GM18951 (cell line): ENCODE results near the gene KLHDC2.
"Not testable (repeated sequence)": the region's sequence is repeated elsewhere in the genome, so short reads cannot be mapped to it uniquely, and the experiment has no call there.

Experiments used
- POLR2A ChIP-seq: IDR thresholded peaks from 4 replicates; pipeline ENCODE4 v1.6.1; 2011; ENCODE audit warnings: mild to moderate bottlenecking; ENCODE audit not compliant: insufficient read length, insufficient read depth; ENCODE audit errors: extremely low read depth
- in situ Hi-C: fragments of 300-500 bp; cut with MboI; formaldehyde crosslinking; loops from one replicate; pipeline ENCODE4 v1.12.0; 2022; ENCODE audit warnings: low sequenced_read_pairs, mixed read lengths, inconsistent platforms; ENCODE audit not compliant: unreplicated experiment

KLHDC2 gene, protein sequence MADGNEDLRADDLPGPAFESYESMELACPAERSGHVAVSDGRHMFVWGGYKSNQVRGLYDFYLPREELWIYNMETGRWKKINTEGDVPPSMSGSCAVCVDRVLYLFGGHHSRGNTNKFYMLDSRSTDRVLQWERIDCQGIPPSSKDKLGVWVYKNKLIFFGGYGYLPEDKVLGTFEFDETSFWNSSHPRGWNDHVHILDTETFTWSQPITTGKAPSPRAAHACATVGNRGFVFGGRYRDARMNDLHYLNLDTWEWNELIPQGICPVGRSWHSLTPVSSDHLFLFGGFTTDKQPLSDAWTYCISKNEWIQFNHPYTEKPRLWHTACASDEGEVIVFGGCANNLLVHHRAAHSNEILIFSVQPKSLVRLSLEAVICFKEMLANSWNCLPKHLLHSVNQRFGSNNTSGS

DNA sequence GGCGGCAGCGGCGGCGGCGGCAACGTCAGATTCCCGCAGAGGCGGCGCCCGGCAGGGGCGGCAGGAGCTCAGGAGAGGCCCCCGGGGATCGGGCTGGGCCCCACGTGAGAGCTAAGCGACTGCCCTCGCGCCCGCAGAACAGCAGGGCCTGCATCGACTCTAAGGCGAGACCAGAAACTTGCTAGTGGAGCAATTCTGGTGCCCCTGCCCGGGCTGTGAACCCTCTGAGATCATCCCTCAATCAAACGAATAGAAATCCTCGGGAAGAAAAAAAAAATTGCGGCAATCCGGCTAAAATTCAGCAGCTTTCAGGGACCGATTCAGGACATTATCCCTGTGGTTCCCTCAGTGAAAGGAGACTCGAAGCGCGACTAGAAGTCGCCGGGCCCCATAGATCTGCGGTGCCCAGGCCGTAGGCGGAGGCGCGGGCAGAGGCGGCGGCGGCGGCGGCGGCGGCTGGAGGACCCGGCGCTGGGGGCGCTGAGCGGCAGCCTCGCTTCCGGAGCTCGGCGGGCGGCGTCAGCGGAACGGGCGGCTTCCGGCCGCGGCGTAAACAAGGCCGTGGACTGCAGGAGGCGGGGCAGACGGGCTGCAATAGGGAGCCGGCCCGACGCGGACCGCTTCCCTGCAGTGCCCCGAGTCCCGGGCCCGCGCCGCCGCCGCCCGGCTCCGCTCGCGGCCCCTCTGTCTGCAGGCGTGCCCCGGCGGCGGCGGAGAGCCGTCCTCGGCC is at the start of gene KLHDC2:
KLHDC2 (plus strand) TSS at position 583 of the 730 bp plus-strand sequence. CDS start 316 bp downstream, outside the sequence.
- peak; percentile 75 for TF ChIP-seq POLR2A
- in situ Hi-C loops = no loop called here

DNA sequence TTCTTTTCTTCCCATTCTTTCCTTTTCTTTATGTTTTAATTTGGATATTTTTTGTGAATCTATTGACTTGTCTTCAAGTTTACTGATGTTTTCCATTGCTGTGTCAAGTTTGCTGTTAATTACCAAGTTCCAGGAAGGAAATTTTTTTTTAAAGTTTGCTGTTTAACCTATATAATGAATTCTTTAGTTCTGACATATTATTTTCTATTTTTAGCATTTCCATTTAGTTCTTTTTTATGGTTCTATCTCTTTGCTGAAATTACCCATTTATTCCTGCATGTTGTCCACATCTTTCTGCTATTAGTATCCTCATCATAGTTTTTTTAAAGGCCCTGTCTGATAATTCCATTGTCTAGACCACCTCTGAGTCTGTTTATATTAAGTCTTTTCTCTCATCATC is 47.2 kb upstream of the KLHDC2 start:
- in situ Hi-C loops = no loop called here
- no peak for TF ChIP-seq POLR2A

DNA sequence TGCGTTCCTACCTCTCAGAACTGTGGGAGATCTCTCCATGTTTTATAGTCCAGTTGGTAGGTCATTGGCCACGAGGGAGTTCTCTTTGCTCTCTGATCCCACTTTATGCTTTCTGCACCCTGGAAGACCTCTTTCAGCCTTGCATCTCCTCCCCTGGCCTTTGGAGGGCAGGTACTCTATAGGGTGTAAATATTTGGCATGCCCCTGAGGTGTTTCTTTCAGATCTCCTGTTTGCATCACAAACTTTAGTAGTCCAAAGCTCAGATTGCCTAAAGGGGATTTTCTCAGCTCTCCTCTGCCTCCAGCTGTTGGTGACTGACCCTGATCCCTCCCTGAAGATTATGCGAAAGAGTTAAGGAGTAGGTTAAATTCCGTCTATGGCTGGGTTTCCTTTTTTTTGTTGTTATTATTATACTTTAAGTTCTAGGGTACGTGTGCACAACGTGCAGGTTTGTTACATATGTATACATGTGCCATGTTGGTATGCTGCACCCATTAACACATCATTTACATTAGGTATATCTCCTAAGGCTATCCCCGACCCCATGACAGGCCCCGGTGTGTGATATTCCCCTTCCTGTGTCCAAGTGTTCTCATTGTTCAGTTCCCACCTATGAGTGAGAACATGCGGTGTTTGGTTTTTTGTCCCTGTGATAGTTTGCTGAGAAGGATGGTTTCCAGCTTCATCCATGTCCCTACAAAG is 46.1 kb upstream of the KLHDC2 start:
- in situ Hi-C loops = not testable (repeated sequence)

DNA sequence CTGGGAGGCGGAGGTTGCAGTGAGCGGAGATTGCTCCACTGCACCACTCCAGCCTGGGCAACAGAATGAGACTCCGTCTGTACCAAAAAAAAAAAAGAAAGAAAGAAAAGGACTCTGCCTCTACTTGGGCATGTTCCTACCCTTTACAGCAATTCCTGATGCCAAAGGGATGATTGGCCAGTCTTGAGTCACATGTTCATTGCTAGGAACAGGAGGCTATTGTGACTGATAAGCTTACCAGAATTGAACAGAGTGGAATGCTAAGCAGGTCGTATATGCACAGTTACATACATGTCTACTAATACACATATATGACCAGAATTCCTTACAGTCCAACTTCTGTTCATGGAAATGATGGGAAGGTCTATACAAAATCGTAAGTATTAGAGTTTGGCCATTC is 40.8 kb upstream of the KLHDC2 start:
- no peak for TF ChIP-seq POLR2A
- in situ Hi-C loops = no loop called here

DNA sequence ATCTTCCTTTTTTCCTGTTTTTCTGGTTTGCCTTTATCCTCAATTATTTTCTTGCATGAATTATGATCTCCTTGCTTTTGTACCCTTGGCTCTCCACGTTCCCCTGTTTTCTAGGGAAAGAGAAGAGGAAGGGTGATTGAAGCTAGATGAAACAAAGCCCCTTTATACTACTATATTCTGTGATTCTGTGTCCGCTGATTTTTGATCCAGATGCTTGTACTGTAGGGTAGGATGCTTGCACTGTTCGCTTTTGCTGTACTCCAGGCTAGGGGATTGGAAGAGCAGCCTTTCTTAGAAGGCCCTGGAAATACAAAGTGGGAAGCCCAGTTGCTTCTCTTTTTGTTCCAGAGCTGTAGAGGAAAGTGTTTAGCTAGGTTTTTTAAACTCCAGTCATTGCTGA is 35.1 kb upstream of the KLHDC2 start:
- no peak for TF ChIP-seq POLR2A
- in situ Hi-C loops = no loop called here

DNA sequence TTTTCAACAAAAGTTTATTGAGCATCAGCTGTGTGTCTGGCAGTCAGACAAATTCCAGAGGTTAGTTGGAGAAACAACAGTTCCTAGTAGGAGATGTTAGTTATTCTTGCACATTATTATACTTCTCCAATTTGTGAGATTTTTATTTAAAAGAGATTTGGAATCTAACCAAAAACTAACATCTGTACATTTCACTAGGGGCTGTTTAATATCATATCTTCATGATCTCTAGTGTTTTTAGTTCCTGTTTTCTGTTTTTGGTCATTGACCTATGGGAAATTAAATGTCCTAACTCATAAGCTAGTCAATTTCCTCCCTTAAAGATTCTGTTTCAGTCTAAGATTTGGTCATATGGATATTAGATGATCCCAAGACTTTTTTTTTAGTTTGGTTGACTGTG is 34.1 kb upstream of the KLHDC2 start:
- in situ Hi-C loops = no loop called here
- no peak for TF ChIP-seq POLR2A

DNA sequence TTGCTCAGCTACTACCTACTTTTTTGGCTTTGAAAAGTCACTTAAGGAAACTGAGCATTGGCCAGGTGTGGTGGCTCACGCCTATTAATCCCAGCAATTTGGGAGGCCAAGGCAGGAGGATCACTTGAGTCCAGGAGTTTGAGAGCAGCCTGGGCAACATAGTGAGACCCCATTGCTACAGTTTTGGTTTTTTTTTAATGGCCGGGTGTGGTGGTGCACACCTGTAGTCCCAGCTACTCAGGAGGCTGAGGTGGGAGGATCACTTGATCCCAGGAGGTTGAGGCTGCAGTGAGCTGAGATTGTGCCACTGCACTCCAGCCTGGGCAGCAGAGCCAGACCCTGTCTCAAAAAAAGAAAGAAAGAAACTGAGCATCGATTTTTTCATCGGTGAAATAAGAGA is 32.3 kb upstream of the KLHDC2 start:
- in situ Hi-C loops = not testable (repeated sequence)

DNA sequence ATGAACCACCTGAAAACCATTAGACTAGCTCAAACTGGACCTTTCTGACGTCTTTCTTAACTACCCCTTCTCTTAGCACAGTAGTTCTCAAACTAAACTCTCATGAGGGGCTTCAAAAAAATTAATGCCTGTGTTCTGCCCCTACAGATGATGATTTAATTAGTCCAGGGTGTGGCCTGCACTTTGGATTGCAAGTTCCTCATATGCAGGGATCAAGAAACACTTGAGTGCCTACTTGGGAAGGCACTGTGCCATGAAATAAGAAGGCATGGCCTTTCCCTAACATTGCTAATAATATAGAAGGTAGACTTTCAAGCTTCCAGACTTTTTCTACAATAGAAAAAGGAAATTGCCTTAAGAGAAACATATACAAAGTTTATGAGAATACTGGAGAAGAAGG is 22.8 kb upstream of the KLHDC2 start:
- no peak for TF ChIP-seq POLR2A

DNA sequence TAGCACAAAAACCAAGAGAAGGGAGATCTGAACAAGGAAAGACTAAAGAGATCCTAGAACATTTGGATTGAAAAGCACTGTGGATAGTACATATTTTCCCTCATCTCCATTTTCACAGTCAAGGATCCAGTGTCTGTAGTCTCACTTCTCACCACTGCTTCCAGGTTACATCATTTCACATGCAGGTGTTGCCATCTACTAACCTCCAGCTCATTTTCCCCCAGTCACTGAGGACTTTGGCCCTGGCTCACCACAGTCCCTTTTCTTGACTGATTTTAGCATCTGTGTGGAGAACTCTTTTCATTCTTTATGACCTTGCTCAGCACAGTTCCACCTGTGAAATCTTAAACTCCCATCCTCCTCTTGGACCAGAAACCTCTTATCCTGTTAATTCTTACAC is 21.5 kb upstream of the KLHDC2 start:
- in situ Hi-C loops = not testable (repeated sequence)

More for the DNA sequence above, 22.8 kb upstream of the KLHDC2 start:
- in situ Hi-C loops = no loop called here

DNA sequence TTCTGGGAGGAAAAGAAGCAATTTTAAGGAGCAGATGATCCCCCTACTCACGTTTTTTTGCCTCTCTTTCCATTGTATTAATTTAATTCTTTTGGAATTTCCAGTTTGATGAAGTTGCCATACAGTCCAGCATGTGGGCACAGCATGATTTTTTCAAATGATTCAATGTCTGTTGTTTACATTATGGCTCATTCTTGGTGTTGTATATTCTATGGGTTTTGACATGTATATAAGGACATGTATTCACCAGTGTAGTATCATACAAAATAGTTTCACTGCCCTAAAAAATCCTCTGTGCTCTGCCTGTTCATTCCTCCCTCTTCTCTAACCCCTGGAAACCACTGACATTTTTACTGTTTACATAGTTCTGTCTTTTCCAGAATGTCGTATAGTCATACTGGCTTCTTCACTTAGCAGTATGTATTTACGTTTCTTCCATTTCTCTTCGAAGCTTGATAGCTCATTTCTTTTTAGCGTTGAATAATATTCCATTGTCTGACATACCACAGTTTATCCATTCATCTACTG is 13.3 kb upstream of the KLHDC2 start:
- in situ Hi-C loops = no loop called here

DNA sequence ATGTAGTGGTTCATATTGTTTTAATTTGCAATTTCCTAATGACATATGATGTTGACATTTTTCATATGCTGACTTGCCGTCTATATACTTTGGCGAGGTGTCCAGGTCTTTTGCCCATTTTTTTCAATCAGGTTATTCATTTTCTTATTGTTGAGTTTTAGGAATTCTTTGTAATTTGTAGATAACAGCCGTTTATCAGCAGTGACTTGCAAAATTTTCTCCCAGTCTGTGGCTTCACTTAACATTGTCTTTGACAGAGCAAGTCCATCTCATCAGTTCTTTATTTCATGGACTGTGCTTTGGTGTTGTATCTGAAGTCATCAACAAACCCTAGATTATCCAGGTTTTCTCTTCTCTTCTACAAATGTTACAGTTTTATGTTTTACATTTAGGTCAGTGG is 12.6 kb upstream of the KLHDC2 start:
- in situ Hi-C loops = no loop called here
- TF ChIP-seq POLR2A = no peak

More for the DNA sequence above, 13.3 kb upstream of the KLHDC2 start:
- no peak for TF ChIP-seq POLR2A

DNA sequence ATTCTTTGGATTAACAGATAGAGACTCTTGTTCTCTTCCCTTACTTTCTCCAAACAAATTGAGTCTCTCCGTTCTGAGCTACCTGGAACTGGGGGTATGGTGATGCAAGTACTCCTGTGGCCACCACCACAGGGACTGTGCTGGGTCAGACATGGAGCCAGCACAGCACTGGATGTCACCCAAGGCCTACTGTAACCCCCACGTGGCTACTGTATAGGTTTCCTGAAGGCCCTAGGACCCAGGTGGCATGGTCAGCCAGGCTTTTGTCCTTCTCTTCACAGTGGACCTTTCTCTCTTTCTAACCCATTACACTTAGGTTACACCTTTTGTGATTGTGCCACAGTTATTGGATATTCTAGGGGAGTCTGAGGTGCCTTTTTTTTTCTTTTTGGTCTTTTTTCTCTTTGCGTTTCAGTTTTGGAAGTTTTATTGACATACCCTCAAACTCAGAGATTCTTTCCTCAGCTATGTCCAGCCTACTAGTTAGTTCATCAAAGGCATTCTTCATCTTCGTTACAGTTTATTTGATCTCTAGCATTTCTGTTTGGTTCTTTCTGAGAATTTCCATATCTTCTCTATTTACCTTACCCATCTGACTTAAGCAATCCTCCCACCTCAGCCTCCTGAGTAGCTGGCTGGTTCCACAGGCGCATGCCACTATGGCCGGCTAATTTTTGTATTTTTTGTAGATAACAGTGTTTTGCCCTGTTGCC is 6.0 kb upstream of the KLHDC2 start:
- TF ChIP-seq POLR2A = no peak
- in situ Hi-C loops = no loop called here

DNA sequence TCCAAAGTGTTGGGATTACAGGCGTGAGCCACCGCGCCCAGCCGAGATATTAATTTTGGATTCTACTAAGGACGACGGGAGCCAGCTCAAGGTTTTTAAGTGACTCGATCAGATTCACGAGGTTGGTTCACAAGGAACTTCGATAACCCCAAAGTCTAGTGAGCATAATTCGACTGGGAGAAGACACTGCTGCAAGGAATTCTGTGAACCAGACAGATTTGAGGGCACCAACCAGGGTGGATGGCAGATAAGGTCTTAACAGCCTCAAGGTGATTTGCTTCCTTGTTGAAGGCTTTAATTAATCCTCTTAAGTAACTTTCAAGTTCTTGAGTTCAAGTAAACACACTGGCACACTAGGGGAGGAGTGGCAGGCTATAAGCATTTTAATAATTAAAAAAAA is 1.1 kb upstream of the KLHDC2 start:
- TF ChIP-seq POLR2A = no peak
- in situ Hi-C loops = no loop called here

DNA sequence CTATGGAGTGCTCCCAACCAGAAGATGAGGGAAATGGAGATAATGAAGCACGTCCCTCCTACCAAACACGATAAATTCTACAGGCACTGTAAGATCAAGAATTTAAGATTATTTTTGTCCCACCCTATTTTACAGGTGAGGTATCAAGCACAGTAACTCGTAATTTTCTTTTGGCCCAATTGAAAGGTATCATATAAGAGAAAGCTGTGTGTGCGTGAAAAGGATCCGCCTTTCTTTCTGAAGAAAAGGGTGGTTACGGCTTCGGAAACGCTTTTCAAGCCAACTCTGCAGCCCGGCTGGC is 733 bp upstream of the KLHDC2 start:
- TF ChIP-seq POLR2A = no peak
- in situ Hi-C loops = no loop called here
